HUES64 (cell line): Measurements from ENCODE around the gene CDH23.
"Not testable (repeated sequence)": the region's sequence is repeated elsewhere in the genome, so short reads cannot be mapped to it uniquely, and the experiment has no call there.

Experiments used
- H3K27ac ChIP-seq: 2 replicates; pipeline ENCODE4 v1.7.0; 2013; ENCODE audit warnings: low read depth, low read length, inconsistent platforms
- H3K27me3 ChIP-seq: 2 replicates; pipeline ENCODE4 v1.6.1; 2013; ENCODE audit warnings: mild to moderate bottlenecking, low read length; ENCODE audit not compliant: insufficient read depth
- H3K36me3 ChIP-seq: 2 replicates; pipeline ENCODE4 v1.6.1; 2013; ENCODE audit warnings: mild to moderate bottlenecking, low read length; ENCODE audit not compliant: insufficient read depth
- H3K4me1 ChIP-seq: 2 replicates; pipeline ENCODE4 v1.6.1; 2013; ENCODE audit warnings: mild to moderate bottlenecking, low read length, moderate library complexity; ENCODE audit not compliant: insufficient read depth
- H3K4me3 ChIP-seq: 2 replicates; pipeline ENCODE4 v1.5.1; 2013; ENCODE audit warnings: mild to moderate bottlenecking, low read length, moderate library complexity
- H3K9ac ChIP-seq: 2 replicates; pipeline ENCODE4 v1.6.1; 2013; ENCODE audit warnings: mild to moderate bottlenecking, low read depth, low read length
- H3K9me3 ChIP-seq: 2 replicates; pipeline ENCODE4 v1.6.1; 2013; ENCODE audit warnings: low read depth, low read length; ENCODE audit not compliant: insufficient read depth
- WGBS: fragments of 150-250, 120-280 bp; methylation state at CpG from one replicate; pipeline ENCODE4 v1.1.7; 2013; ENCODE audit warnings: missing lambda C conversion rate; 5-methylcytosine and 5-hydroxymethylcytosine counted together

CDH23 gene

GRCh38 chr10:71848325-71849275 lies 451.9 kb downstream of the CDH23 start:
- Histone ChIP-seq H3K27ac (no peak overlapping the region), H3K9ac (no peak overlapping the region), H3K9me3 (no peaks in the 10 kb centered on the region), H3K4me1 (peaks cover 17% of the 10 kb centered on the region), H3K27me3 (no peaks in the 10 kb centered on the region), H3K36me3 (no peaks in the 10 kb centered on the region), H3K4me3 (peak overlapping the region; percentile 16; the same call in 1 of the 2 replicates)
- WGBS = 89% methylated on average over 10 of the region's 11 CpGs

GRCh38 chr10:71849461-71849908 lies 452.8 kb downstream of the CDH23 start:
- Histone ChIP-seq H3K36me3 (no peaks in the 10 kb centered on the region), H3K4me1 (peaks cover 17% of the 10 kb centered on the region), H3K9ac (no peak overlapping the region), H3K9me3 (no peaks in the 10 kb centered on the region), H3K4me3 (peak overlapping the region; percentile 94), H3K27ac (no peak overlapping the region), H3K27me3 (no peaks in the 10 kb centered on the region)
- WGBS = 95% methylated on average over 17 of the region's 17 CpGs

- H3K27ac ChIP-seq = peak overlapping the region; percentile 95
- H3K4me3 ChIP-seq = peak overlapping the region; percentile 94
- H3K36me3 ChIP-seq = no peaks in the 10 kb centered on the region
- H3K9me3 ChIP-seq = no peaks in the 10 kb centered on the region
- peak overlapping the region; percentile 90 for H3K9ac ChIP-seq
- peaks cover 17% of the 10 kb centered on the region for H3K4me1 ChIP-seq
- no peaks in the 10 kb centered on the region for H3K27me3 ChIP-seq
- WGBS = 11% methylated on average over 12 of the region's 13 CpGs
These were observed 453.5 kb downstream of the CDH23 start for GRCh38 chr10:71850021-71850742.

- Histone ChIP-seq H3K9ac (peak within 1 kb of the TSS; percentile 90), H3K9me3 (no peaks in the 10 kb centered on the region), H3K27me3 (no peaks in the 10 kb centered on the region), H3K4me3 (peak within 1 kb of the TSS; percentile 94), H3K27ac (peak within 1 kb of the TSS; percentile 95), H3K36me3 (no peaks in the 10 kb centered on the region), H3K4me1 (peaks cover 17% of the 10 kb centered on the region)
- WGBS = under 1% methylated on average over 49 of the region's 49 CpGs
These were observed 454.2 kb downstream of the CDH23 start, which contains the start of gene PSAP for GRCh38 chr10:71850743-71851464. Gene PSAP, minus strand, starts transcription at chr10:71851251. Its CDS starts 30 bp downstream, at chr10:71851221.

DNA sequence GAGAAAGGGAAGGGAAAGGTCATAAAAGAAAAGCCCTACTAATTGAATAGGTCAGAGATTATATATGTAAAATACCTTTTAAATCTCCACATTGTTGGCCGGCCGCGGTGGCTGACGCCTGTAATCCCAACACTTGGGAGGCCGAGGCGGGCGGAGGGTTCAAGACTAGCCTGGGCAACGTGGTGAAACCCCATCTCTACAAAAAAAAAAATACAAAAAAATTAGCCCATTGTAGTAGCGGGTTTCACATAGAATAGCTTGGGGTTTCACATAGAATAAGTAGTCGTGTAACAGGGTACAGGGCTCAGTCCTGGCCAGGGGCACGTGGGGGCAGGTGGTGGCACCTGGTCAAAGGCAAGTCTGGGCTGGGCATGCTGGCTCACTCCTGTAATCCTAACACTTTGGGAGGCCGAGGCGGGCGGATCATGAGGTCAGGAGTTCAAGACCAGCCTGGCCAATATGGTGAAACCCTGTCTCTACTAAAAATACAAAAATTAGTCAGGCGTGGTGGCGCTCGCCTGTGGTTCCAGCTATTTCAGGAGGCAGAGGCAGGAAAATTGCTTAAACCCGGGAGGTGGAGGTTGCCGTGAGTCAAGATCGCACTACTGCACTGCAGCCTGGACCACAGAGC lies 454.9 kb downstream of the CDH23 start:
- not testable (repeated sequence) for H3K9ac ChIP-seq, H3K36me3 ChIP-seq, H3K27me3 ChIP-seq, H3K9me3 ChIP-seq
- 67% methylated on average over 20 of the region's 20 CpGs for WGBS
- Histone ChIP-seq H3K4me1 (peaks cover 17% of the 10 kb centered on the region), H3K4me3 (peak overlapping the region; percentile 94), H3K27ac (peak overlapping the region; percentile 39; the same call in 1 of the 2 replicates)

DNA sequence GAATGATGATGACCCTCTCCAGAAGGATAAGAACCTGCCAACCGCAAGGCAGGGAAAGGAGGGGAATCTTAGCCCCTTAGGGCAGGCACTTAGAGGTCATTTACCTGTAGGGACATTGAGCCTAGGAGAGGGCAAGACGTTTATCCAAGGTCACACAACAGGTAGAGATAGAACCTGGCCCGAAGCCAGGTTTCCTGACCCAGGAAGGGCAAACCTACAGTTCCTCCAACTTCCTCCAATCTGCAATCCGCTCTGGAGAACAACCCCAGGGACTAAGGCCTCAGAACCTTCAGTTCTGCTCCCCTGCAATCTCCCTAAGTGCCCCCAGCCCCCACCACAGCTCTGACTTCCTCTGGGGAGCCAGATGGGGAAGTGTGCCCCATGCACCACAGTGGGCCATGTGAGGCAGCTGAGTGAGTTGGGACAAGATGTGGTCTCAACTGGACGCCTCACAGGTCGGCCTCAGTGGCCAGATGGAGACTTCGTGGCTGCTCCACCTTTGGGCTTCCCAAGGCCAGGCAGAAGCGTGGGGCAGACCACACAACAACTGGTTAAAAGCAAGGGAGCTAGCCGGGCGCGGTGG lies 455.7 kb downstream of the CDH23 start:
- no peaks in the 10 kb centered on the region for H3K36me3 ChIP-seq
- H3K9ac ChIP-seq = no peak overlapping the region
- no peaks in the 10 kb centered on the region for H3K9me3 ChIP-seq
- H3K27ac ChIP-seq = no peak overlapping the region
- H3K27me3 ChIP-seq = no peaks in the 10 kb centered on the region
- H3K4me1 ChIP-seq = peaks cover 17% of the 10 kb centered on the region
- no peak overlapping the region for H3K4me3 ChIP-seq
- WGBS = 92% methylated on average over 11 of the region's 11 CpGs

DNA sequence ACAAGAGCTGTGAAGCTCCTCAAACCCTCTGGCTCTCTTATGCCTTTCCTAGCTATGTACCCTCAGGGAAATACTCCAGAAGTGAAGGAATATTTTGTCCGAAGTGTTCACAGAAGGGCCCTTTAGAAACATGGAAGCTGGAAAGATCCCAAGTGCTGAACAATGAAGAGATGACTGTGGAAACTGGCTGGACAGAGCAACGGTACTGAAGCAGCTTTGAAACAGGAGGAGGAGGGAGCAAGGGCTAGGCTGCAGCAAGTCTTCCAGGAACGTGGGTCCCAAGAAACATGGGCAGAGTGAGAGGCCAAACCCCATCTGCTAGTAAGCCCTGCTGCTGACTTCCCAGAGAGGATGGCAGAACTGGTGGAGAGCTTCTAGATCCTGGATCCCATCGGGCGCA lies 457.3 kb downstream of the CDH23 start:
- Histone ChIP-seq H3K4me1 (peaks cover 6% of the 10 kb centered on the region), H3K27me3 (no peaks in the 10 kb centered on the region), H3K36me3 (no peaks in the 10 kb centered on the region), H3K4me3 (no peak overlapping the region), H3K27ac (no peak overlapping the region), H3K9ac (no peak overlapping the region), H3K9me3 (no peaks in the 10 kb centered on the region)
- WGBS = 85% methylated on average over 5 of the region's 5 CpGs

DNA sequence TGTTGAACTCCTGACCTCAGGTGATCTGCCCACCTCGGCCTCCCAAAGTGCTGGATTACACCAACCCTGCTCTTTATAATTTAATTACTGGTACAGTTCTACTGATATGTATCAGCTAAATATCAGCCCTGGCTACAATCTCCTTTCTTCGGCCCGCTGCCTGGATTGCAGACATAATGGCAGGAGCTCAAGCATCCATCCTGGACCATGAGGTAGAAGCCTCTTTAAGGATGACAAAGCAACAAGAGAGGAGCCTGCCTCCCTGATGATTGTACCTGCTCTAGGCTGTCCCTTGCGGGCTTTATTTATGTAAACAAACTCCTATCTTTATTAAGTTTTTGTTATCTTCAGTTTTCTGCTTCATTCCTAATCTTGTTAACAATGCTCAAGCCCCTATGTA lies 459.9 kb downstream of the CDH23 start:
- H3K9me3 ChIP-seq = no peaks in the 10 kb centered on the region
- H3K27me3 ChIP-seq = no peaks in the 10 kb centered on the region
- H3K36me3 ChIP-seq = no peaks in the 10 kb centered on the region
- no peak overlapping the region for H3K27ac ChIP-seq
- no peak overlapping the region for H3K9ac ChIP-seq
- no peak overlapping the region for H3K4me3 ChIP-seq
- H3K4me1 ChIP-seq = peaks cover 10% of the 10 kb centered on the region; the same call in 1 of the 2 replicates
- 93% methylated on average over 3 of the region's 4 CpGs for WGBS

GRCh38 chr10:71857934-71858890 lies 461.5 kb downstream of the CDH23 start:
- Histone ChIP-seq H3K36me3 (no peaks in the 10 kb centered on the region), H3K27me3 (no peaks in the 10 kb centered on the region), H3K27ac (no peak overlapping the region), H3K9me3 (no peaks in the 10 kb centered on the region), H3K4me1 (peaks cover 10% of the 10 kb centered on the region; the same call in 1 of the 2 replicates), H3K9ac (no peak overlapping the region), H3K4me3 (no peak overlapping the region)
- 91% methylated on average over 12 of the region's 12 CpGs for WGBS
